Fibroblast of pulmonary artery (primary cell): ENCODE data around the gene AP5B1.
A peak's percentile ranks its signal among the peaks of the same experiment; 100 is the strongest.

Experiments
- DNase-seq: peaks from one replicate; pipeline ENCODE4 v3.0.0-alpha.2; 2010; ENCODE audit warnings: low read depth
- H3K4me3 ChIP-seq: replicated peaks from 2 replicates; pipeline ENCODE4 v1.5.1; 2011; ENCODE audit warnings: low read depth, mild to moderate bottlenecking, control low read depth, low read length, moderate library complexity
- TF ChIP-seq, protein P1 (sequence below): IDR thresholded peaks from 2 replicates; pipeline ENCODE4 v1.5.1; 2011; ENCODE audit warnings: mild to moderate bottlenecking, control low read depth, low read length, inconsistent platforms; ENCODE audit errors: missing control alignments

The AP5B1 gene

DNA sequence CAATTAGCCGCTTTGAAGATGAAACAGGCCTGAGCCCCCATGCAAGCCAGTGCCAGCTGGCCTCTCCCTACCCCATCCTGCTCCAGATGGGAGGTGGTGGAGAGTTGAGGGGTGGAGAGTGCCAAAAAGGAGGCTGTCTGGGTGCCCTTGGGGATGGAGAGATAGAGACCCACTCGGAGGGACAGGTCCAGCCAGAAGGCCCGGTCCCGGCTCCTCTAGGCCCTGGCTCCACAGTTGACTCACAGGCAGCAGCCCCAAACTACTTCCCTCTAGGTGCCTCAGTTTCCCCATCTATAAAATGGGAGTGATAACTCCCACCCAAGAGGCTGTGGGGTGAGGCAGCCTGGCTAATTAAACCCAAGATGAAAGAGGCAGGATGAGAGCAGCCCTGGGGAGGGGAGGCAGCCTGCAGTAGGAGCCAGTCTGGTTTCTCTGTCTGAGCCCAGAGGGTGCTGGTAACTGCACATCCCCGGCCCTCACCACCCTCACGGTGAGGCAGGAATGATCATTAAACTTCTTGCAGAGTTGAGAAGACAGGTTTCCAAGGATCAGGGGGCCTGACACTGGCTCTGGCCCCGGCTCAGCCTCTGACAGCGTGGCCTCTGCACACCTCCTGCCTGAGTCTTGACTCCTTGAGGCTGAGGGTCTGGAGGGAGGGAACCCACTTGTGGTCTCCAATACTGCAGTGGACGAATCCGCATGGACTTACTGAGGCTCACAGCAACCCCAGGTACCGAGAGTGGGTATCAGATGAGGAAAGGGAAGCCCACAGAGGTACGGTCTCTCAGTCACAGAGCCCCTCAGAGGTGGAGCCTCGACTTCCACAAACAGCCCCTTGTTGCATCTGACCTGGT is 1.4 kb upstream of the AP5B1 start:
- no peak overlapping the region for H3K4me3 ChIP-seq
- no peak for DNase-seq
- TF ChIP-seq, protein P1, sequence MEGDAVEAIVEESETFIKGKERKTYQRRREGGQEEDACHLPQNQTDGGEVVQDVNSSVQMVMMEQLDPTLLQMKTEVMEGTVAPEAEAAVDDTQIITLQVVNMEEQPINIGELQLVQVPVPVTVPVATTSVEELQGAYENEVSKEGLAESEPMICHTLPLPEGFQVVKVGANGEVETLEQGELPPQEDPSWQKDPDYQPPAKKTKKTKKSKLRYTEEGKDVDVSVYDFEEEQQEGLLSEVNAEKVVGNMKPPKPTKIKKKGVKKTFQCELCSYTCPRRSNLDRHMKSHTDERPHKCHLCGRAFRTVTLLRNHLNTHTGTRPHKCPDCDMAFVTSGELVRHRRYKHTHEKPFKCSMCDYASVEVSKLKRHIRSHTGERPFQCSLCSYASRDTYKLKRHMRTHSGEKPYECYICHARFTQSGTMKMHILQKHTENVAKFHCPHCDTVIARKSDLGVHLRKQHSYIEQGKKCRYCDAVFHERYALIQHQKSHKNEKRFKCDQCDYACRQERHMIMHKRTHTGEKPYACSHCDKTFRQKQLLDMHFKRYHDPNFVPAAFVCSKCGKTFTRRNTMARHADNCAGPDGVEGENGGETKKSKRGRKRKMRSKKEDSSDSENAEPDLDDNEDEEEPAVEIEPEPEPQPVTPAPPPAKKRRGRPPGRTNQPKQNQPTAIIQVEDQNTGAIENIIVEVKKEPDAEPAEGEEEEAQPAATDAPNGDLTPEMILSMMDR: no peak

DNA sequence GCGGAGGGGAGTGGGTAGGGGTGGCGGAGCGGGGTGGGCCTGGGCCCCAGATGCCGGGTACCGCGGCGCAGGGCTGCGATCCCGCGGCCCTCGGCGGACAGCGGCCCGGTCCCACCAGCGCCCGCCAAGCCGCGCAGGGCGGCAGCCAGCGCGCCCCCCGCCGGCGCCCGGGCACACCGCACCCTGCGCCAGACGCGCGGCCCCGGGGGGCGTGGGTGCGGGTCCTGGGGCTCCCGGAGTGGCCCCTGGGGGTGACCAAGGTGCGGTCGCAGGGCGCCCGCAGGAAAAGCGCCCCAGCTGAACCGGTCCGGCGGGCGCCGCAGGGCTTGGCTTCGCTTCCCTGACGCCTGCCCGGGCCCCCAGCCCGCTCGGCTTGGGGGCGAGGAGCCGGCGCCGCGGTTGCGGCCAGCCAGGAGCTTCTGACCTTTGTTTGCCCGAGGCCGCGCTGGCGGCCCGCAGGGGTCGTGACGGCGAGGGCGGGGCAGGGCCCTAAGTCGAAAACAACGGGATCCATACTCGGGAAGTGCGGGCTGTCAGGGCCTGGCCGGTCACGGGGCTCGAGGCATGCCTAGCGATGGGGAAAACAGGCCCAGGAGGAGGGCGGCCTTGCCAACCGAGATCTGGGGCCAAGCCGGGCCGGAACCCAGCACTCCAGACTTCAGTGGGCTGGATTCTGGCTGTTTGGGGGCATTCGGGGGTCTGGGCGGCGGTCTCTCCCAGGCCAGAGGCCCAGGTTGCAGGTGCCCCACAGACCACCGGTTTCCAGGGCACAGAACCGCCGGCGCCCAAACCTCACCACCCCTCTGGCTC is 581 bp upstream of the AP5B1 start:
- no peak for DNase-seq
- TF ChIP-seq, protein P1: no peak
- H3K4me3 ChIP-seq: peak overlapping the region; percentile 43

- TF ChIP-seq, protein P1: peak; percentile 62
- DNase-seq: peak; percentile 78
- peak overlapping the region; percentile 82 for H3K4me3 ChIP-seq
Measured at GRCh38 chr11:65779919-65780769, 632 bp downstream of the AP5B1 start.

GRCh38 chr11:65779669-65779918 is 1.2 kb downstream of the AP5B1 start:
- DNase-seq: no peak
- TF ChIP-seq, protein P1: no peak
- peak overlapping the region; percentile 82 for H3K4me3 ChIP-seq

DNA sequence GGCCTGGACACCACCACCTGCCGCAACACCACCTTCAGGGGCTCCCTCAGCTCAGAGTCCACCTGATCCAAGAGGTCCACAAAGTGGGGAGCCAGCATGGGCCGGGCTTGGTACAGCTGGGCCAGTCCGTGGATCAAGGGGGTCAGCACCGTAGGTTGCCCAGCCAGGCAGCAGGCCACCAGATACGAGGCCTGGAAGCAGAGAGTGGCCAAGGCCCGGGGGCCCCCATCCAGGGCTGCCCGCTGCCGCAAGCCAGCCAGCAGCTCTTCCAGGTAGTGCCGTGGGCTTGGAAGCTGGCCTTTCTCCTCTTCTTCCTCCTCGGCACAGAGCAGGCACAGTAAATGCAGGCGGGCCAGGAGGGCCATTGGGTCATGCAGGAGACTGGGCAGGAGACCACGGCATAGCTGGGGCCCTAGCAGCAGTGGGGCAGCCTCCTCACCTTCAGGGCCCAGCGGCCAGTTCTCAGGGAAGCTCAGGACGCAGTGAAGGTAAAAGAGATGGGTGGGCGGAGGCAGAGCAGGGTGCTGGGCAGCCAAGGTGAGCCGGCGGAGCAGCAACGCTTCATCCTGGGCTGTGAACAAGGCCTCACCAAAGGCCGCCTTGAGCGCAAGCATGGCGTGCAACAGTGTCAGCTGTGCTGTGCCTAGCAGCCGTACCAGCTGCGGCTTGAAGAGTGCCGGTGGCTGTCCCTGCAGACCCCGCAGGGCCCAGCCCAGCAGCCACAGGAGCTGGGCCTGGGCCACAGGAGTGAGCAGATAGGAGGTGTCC is 1.7 kb downstream of the AP5B1 start:
- no peak for DNase-seq
- peak overlapping the region; percentile 82 for H3K4me3 ChIP-seq
- TF ChIP-seq, protein P1: no peak

DNA sequence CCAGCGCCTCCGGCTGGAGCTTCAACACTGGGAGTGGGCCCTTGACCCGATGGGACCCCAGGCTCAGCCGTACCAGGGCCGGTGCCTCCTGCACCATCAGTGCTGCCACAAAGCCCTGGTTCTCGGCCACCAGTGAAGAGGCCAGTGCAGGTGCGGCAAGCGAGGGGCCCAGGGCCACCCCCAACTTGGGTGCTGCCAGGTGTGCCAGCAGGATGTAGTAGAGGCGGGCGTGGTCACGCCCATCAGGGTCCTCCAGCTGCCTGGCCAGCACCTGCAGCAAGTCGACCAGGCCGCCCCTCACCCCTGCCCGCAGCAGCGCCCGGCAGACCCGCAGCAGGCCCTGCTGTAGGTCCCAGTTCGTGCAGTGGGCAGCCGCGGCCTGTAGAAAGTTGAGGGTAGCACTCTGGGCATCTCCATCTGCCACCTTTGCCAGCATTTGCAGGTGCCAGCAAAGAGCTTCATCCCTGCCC is 2.3 kb downstream of the AP5B1 start:
- no peak for DNase-seq
- H3K4me3 ChIP-seq: no peak overlapping the region
- TF ChIP-seq, protein P1: no peak
